HT1080 (cell line): ENCODE results near the gene LRIT2. TPM values are rescaled to one million over a fixed set of nuclear protein-coding genes. Genes with fewer than 3 reads are reported as not detected.

Source experiments
- DNase-seq: peaks from one replicate; pipeline ENCODE4 v3.0.0-alpha.2; 2015; ENCODE audit warnings: low read depth
- total RNA-seq: library from RNA; depleted of rRNA; stranded (reverse); fragments of >200 nt; shearing (Covaris generic); gene quantifications from 2 replicates; pipeline ENCODE4 v1.2.3, GENCODE V29; 2014

Gene LRIT2
- total RNA-seq, 1 experiment from 2014 or later: not detected

DNA sequence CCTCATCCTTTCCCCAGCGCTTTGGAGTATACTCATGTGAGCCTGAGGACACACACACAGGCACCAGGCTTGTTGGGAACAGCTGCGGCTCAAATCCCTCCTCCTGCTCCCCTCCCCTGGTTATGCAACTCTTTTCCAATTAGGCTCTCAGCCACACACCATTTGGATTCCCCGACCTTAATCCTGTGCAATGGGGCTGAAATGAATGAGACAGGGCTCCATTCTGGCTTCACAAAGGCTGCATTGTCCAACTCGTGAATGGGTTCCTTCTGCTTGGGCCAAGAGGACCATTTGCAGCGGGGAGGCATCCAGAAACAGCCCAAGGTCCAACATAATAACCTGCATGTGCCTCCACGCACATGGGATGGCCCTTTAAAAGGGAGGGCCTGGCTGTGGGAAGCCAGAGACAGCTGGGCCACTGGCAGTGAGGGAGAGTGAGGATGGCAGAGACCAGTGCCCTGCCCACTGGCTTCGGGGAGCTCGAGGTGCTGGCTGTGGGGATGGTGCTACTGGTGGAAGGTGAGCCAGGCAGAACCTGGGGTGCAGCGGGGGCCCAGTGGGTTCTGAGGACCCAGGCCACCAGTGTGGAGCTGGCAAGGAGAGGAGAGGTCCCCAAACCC lies 19.4 kb upstream of the LRIT2 start, which contains the start of gene RGR:
TSS of gene RGR (plus strand) at position 403 of the 620 bp plus-strand sequence. CDS start at position 441, 38 bp downstream.
- DNase-seq: no peak

DNA sequence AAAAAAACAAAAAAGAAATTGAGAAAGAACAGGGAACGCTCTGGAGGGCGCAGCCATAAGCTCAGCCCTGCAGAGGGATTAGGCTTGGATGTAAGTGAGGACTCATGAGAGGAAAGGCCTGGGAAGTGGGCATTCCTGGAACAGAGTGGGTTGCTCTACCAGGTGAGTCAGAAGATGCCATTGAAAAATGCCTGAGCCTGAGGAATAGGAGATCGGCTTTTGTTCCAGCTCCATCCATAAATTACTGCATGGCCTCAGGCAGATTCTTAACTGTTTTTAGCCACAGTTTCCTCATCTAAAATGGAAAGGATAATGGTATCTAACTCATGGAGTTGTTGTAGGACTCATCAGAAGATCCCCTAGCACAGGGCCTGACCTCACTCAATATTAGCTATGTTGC lies 18.4 kb upstream of the LRIT2 start:
- DNase-seq: no peak

DNA sequence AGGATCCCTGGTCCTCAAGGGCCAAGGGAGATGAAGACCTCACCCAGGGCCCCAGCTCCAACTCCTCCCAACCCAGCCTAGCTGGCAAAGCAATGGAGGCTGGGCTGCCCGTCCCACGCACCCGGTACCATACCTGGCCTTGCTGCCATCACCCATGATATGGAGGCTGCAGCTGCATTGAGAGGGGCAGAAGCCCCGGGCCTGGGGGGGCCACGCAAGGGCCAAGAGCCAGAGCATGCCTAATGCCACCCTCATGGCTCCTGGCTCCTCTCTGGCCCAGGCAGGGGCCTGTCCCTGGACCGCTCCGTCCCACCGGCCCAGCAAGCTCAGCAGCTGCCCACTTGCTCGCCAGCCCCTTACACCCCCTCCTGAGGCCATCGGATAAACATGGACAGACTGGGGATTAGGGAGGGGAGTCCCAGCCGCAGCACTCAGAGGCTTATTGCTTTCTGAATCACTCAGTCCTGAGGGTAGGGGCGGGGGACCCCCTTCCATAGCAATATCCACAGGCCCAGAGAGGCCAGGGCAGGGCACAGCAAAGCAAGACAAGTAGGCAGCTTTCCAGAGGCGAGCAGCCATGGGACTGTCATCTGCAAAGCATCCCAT lies 15.9 kb upstream of the LRIT2 start, which contains the start of gene LRIT1:
TSS of gene LRIT1 (minus strand) at position 362 of the 606 bp plus-strand sequence. CDS start at position 255, 107 bp downstream.
- DNase-seq: no peak

DNA sequence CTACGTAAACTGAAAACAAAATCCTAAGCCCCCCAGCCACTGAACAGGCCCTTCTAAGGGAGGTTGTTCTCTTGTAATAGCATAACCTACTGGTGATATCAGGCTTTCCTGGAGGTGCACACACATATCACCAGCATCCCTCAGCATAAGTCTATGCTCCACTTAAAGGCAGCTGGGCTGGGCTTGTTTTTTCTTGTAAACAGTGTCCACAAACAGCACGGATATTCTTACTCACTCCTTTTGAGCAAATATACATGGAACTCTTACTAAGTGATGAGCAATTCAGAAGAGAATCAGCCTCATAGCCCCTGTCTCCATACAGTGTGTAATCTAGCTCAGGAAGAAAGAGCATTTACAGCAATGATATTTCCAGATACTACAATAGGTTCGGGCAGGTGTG lies 13.6 kb upstream of the LRIT2 start:
- DNase-seq: no peak

DNA sequence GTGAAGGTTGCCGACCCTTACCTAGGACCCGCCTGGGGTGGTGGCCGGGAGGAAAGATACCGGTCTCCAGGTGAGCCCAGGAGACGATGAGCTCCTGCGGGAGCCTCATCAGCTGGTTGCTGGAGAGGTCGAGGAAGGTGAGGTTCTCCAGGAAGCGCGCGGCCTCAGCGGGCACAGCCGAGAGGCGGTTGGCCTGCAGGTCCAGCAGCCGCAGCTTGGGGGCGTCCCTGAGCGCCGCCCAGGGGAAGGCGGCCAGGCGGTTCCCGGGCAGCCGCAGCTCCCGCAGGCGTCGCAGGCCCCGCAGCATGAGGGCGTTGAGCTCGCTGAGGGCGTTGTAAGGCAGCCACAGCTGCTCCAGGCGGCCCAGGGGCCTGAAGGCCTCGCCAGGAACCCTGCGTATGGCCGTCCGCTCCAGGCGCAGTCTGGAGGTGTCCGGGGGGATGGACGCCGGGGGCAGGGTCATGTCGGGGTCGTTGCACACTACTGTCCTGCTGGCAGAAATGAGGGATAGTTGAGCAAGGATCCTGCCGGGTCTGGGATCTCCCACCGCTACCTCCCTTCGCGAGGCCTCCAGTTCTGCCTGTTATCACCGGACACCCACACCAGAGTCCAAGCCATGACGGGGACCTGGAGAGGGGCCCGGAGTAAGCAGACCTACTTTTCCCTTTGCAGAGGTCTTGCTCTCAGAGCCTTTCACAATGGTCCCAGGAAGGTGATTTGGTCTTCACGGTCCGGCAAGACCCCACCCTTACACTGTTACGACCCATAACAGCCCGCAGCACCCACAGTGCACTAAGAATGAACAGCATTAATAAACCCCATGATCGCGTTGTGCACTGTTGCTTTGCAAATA lies 12.1 kb upstream of the LRIT2 start:
- no peak for DNase-seq

DNA sequence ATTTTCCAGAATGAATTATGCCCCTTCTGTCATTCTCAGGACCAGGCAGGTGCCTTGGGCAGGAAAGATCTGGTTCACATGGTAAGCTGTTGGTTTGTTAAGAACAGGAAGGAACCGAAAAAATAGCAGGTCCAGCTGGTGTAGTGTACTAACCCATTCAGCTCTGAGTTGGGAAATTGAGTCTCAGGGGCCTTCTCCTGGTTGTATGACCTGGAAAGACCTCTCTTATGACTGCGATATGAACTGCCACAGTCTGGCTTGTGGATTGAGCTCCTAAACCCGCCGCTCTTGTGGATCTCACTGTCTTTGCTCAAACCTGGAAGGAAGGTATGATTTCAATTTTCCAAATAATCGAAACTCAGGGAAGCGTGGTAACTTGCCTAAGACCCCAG lies 11.5 kb upstream of the LRIT2 start:
- no peak for DNase-seq

DNA sequence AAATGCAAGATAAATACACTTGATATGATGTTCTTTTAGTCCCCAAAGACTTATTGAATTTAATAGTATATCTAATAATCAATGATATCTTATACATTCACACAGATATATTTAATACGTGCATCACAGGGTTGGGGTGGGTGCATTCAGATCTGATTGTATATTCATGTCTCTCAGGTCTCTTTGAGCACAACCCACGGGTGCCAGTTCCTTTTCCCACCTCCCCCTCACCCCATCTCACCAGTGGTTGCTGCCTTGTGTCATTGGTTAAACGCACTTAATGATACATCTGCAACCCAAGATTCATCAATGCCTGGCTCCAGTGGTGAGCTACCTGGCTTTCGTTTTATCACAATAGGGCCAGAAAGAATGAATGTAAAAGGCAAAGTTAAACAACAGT lies 9.8 kb upstream of the LRIT2 start:
- no peak for DNase-seq

DNA sequence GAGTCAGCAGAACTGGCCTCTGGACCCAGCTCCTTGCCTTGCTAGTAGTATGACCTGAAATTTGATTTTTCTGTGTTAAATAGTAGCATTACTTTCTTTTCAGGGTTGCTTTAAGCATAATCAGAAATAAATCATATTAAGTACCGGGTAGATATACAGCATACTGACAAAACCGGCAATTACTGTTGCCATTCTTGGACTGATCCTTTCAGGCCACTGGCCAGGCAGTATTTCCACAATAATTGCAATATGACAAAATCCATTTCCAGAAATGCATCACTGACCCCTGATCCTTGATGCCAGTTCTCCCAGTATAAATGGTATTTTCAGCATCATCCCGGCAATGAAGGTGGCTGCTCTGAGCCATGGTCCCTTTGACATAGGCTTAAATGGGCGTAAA lies 9.1 kb upstream of the LRIT2 start:
- DNase-seq: no peak

DNA sequence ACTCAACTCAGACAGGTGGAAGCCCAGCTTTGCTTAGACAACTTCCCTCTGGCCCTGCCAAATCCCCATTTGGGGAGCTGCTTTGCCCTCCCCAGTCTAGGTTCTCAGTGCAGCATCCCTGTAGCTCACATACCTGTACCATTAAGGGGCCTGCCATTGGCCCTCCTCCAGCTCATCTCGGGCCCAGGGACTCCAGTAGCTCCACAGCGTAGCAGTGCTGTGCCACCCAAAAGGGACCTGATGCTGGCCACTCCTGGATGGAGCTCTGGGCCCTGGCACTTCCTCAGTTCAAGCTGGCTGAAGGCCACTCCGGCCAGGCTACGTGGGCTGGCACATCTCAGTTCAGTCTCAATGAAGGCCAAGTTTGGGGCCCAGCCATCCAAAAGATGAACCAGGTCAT lies 8.6 kb upstream of the LRIT2 start:
- DNase-seq: no peak

DNA sequence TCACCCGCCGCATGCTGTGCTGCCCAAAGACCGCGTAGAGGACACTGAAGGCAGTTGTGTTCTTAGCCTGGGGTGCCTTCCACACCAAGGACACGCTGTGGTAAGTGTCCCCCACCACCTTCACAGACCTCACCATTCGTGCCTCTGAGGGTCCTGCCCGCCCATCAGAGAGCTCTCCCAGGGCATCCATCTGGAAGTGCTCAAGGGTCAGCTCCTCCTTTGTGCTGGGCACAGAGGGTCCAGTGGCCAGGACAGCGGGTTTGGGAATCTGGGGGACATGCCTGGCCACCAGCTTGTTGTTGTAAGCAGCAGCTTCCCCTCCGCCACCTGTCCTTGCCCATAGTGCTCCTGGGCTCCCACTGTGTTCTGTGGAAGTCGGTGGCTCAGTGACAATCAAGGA lies 7.0 kb upstream of the LRIT2 start:
- DNase-seq: no peak

DNA sequence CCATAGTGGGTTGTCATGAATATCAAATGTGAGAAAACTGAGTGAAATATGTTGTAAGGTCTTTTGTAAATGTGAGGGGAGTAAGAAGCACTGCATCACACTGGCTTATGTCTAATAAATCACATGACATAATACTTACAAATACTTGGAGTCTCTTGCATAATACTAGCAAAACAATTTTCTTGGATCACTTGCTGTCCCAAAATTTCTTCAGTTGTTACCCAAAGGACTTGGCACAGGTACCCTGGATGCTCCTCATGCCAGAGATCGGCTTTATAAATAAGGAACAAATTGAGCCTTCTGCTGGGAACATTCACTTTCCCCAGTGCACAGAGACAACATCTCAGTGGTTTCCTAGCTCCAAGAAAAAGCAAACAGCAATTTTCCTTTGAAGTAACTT lies 5.0 kb upstream of the LRIT2 start:
- no peak for DNase-seq

DNA sequence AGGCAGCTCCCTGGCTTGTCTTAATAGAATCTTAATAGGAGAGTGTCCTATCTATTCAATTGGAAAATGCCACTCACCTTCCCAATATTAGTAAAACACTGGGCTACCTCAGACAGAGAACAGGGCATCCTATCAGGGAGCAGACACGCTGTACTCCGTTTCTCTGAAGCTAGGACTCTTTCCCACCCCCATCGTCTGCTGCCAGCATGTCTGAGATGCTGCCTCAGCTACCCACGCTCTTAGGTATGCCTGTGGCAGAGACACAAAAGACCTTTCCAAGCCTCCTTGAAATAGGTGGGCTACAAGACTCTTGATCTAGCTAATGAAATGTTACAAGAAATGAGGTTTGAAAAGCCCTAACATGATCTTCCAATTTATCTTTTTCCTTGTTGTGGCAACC lies 2.5 kb upstream of the LRIT2 start:
- no peak for DNase-seq

DNA sequence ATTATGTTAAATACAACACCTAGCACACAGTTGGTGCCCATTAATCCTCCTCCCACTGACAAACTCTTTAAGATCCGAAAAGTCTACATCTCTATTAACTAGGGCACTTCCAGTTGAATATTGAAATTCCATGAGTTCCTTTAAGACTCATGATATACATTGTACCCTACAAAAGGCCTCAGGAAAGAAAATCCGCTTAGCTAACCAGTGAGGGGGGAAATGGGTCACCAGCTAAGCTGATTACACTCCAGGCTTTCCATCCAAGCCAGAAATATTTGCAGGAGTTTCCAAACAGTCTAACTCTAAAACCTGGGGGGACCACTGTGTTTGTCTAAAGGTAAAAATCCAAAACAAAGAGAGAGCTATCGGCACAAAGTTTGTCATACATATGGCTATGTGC lies 1.3 kb upstream of the LRIT2 start:
- no peak for DNase-seq

DNA sequence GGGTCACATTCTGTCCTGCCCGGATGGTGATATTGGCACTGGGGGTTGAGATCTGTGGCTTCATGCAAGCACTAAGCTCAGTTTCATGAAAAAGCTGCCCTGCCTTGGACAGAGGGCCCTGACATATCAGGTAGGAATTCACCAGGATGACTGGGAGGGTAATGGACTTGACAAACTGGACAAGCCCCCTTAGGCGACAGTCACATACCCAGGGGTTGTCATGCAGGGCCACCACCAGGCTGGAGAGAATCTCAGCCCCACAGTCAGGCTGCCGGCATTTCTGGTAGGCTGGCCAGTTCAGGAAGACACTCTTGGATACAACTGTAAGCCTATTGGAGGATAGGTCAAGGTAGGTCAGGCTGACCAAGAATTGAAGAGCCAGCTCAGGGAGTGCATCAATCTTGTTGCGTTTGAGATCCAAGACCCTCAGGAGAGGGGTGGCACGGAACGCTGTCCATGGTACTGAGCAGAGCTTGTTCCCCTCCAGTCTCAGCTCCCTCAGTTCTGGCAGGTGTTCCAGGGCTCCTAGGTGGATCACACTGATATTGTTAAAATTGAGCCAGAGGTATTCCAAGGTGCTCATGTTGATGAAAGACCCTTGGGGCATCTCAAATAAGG lies 824 bp downstream of the LRIT2 start:
- DNase-seq: no peak

DNA sequence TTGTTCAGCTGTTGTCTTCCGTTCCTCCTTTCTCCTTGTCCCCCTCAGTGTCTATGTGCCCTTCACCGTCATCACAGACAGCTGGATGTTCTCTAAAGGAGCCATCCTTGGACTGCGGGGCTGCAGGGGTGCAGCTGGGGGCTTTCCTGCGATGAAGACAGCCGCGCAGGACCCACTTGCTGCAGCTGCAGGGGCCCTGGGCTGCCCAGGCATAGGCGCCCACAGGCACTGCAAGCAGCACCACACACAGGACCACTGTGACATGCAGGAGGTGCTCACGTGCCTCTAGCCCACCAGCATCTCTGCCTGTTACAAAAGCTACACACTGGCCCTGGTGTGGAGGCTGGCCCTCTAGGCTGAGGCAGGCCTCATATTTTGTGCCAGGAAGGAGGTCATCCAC lies 3.4 kb downstream of the LRIT2 start:
- DNase-seq: no peak

DNA sequence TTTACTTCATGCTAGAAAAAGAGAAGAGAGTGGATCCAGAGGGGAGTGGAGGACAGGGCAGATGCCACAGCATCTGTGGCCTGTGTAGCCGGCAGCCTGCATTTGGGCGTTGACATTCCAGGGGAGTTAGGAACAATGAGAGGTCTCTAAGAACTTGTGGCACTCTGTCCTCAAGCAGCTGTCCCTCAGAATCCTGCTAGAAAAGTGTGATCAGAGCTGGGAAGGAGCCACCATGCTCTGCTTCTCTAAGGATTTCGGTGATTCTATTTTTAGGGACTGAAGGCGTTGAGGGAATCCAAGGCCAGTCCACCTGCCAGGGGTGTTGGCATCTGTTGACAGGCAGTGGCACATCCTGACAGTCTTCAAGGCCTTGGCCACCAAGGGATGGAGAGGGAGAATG lies 7.6 kb downstream of the LRIT2 start:
- no peak for DNase-seq

DNA sequence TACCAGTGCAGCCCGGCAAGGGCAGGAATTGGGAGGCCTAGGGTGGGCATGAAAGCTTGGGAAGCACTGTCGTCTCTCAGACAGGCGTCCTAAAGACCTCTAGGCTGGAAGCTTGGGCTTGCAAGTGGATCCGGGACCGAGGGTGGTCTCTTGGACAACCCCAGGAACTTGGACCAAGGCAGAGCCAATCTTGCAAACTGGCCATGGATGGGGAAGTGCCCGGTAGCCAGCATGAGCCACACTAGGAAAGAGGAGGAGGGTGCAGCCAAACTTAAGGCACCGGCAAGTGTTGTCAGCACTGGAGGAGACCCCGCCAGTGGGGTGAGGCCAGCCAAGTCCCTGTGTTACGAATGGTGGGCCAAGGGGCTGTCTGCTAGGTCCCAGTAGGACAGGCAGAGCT lies 8.5 kb downstream of the LRIT2 start:
- DNase-seq: no peak

DNA sequence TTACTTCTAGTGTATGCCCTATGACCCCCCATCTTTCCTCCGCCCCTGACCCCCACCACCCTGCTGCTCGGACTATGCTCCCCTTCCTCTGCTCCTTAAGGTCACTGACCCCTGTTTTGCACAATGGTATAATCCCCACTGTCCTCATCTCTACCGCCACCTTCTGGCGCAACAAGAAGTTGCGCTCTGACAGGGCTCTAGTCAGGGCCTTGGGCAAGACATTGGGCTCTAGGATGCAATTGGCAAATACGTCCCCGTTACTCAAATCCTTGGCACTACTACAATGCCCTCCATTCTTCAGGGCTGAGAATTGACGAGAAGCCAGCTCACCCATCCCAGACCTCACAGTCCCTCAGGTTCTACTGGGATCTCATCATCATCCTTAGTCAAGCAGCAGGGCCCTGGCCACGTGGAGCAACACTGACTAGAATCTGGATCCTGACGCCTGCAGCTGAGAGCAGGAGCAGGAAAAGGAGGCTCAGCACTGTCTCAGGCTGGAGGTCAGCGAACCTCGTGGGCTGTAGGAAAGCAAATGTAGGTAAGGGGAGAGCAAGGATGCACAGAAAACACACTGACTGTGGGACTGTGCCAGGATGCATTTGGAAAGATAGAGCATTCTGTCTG lies 10.6 kb downstream of the LRIT2 start:
- DNase-seq: no peak

DNA sequence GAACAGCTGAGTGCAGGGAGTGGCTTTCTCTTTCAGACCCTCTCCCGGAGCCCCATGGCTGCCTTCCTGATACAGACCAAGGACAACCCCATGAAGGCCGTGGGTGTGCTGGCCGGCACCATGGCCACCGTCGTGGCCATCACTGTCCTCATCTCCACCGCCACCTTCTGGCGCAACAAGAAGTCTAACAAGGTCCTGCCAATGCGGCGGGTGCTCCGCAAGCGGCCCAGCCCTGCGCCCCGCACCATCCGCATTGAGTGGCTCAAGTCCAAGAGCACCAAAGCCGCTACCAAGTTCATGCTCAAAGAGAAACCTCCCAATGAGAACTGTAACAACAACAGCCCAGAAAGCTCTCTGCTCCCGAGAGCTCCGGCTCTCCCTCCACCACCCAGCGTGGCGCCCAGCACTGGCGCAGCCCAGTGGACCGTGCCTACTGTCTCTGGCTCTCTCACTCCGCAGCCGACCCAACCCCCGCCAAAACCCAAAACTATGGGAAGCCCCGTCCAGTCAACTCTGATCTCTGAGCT lies 11.2 kb downstream of the LRIT2 start:
- no peak for DNase-seq

DNA sequence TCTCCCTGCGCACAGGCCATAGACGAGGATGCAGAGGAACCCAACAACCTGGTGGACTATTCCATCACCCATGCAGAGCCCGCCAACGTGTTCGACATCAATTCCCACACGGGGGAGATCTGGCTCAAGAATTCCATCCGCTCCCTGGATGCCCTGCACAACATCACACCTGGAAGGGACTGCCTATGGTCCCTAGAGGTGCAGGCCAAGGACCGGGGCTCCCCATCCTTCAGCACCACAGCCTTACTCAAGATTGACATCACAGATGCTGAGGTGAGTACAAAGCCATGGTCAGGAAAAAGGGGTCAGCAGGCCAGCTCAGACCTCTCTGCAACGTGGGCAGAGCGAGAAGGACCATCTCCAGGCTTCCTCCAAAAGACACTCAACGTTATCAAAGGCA lies 12.3 kb downstream of the LRIT2 start:
- no peak for DNase-seq

DNA sequence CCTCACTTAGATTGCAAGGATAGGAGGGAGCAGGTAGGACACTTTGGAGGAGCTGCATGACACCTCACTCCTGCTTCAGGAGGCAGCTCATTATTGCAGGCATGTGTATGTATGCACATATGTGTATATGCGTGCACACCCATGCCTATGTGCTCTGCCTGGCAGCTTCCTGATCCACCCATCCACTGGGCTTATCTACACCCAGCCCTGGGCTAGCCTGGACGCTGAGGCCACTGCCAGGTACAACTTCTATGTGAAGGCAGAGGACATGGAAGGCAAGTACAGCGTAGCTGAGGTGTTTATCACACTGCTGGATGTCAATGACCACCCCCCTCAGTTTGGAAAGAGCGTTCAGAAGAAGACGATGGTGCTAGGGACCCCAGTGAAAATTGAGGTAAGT lies 13.3 kb downstream of the LRIT2 start:
- DNase-seq: no peak
